SU-DHL-6 (cell line): ENCODE results near the gene DIAPH2.

Experiments used
- H2AFZ ChIP-seq: fragments of 200-600 bp; sonication (generic); 2 replicates; pipeline ENCODE4 v1.6.1; 2014; ENCODE audit warnings: low read depth, mild to moderate bottlenecking, moderate library complexity, mixed read lengths, antibody characterized with exemption, low read length; ENCODE audit not compliant: severe bottlenecking
- H3F3A ChIP-seq: fragments of 200-600 bp; shearing (Covaris generic); 2 replicates; pipeline ENCODE4 v1.6.0; 2016; ENCODE audit warnings: antibody characterized with exemption, mild to moderate bottlenecking; ENCODE audit not compliant: insufficient read depth
- H3K27ac ChIP-seq: fragments of 200-600 bp; sonication (generic); 2 replicates; pipeline ENCODE4 v1.5.1; 2016; ENCODE audit warnings: low read depth, mild to moderate bottlenecking, low read length, moderate library complexity, mixed read lengths
- H3K27me3 ChIP-seq: fragments of 200-600 bp; sonication (generic), shearing (Covaris generic); 2 replicates; pipeline ENCODE4 v1.6.0; 2014; ENCODE audit warnings: mild to moderate bottlenecking, low read length
- H3K36me3 ChIP-seq: fragments of 200-600 bp; sonication (generic); 2 replicates; pipeline ENCODE4 v1.6.1; 2014; ENCODE audit warnings: mild to moderate bottlenecking, low read length, mixed read lengths
- H3K4me2 ChIP-seq: fragments of 300-600, 200-600 bp; shearing (Covaris generic), sonication (generic); 2 replicates; pipeline ENCODE4 v1.6.0; 2014; ENCODE audit warnings: low read length, low read depth, mild to moderate bottlenecking; ENCODE audit not compliant: poor library complexity, severe bottlenecking
- H3K4me3 ChIP-seq: fragments of 200-600 bp; sonication (generic); 2 replicates; pipeline ENCODE4 v1.5.1; 2014; ENCODE audit warnings: antibody characterized with exemption, low read length, mild to moderate bottlenecking, mixed read lengths; ENCODE audit not compliant: insufficient read depth, poor library complexity, severe bottlenecking
- H3K79me2 ChIP-seq: fragments of 200-600 bp; sonication (generic); 2 replicates; pipeline ENCODE4 v1.6.1; 2014; ENCODE audit warnings: mild to moderate bottlenecking, low read length, moderate library complexity; ENCODE audit not compliant: insufficient read depth
- H3K9ac ChIP-seq: fragments of 200-600 bp; sonication (generic); 2 replicates; pipeline ENCODE4 v1.7.0; 2014; ENCODE audit warnings: mild to moderate bottlenecking, low read length
- H3K9me2 ChIP-seq: fragments of 200-600 bp; sonication (generic); replicated peaks from 2 replicates; pipeline ENCODE4 v1.6.1; 2014; ENCODE audit warnings: low read length; ENCODE audit not compliant: insufficient read depth
- H3K9me3 ChIP-seq: fragments of 200-600 bp; sonication (generic); 2 replicates; pipeline ENCODE4 v1.6.1; 2014; ENCODE audit warnings: low read length, mixed read lengths; ENCODE audit not compliant: insufficient read depth
- H4K20me1 ChIP-seq: fragments of 200-600 bp; sonication (generic); 2 replicates; pipeline ENCODE4 v1.6.1; 2014; ENCODE audit warnings: low read depth, mild to moderate bottlenecking, antibody characterized with exemption, low read length, moderate library complexity, mixed read lengths
- CTCF ChIP-seq: fragments of 200-600 bp; sonication (generic); IDR thresholded peaks from one replicate; pipeline ENCODE4 v1.5.1; 2017; ENCODE audit warnings: antibody characterized with exemption, mild to moderate bottlenecking, low read length, moderate library complexity; ENCODE audit not compliant: insufficient read depth, poor library complexity, severe bottlenecking
- EZH2phosphoT487 ChIP-seq: fragments of 200-600 bp; sonication (generic), shearing (Covaris generic); conservative IDR thresholded peaks from 2 replicates; pipeline ENCODE4 v1.6.1; 2018; ENCODE audit warnings: mild to moderate bottlenecking, antibody characterized with exemption, low read length, moderate library complexity, mixed read lengths

The DIAPH2 gene

DNA sequence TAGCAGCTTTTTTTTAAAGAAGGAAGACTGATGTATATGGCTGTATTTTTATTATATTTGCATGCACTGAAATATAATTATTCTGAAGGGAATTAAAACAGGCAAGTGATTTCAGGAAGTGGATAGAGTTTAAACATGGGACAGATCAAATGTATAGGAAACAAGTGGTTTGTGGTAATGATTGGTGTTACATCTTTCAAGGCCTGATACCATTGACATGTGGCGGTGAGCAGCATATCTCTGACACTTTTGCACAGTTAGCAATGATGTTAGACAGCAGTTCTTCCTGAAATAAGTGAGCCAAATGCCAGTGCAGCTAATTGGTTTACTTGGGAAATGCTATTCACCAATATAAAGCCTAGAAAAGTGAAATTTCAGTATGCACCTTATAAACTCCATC is 471.2 kb downstream of the DIAPH2 start:
- H3K4me2 ChIP-seq: no peak overlapping the region
- no peaks in the 10 kb centered on the region for H3K36me3 ChIP-seq
- no peaks in the 10 kb centered on the region for H3K9me2 ChIP-seq
- no peak overlapping the region for H3K9ac ChIP-seq
- no peaks in the 10 kb centered on the region for H3F3A ChIP-seq
- no peaks in the 10 kb centered on the region for H3K27me3 ChIP-seq
- no peak overlapping the region for H2AFZ ChIP-seq
- no peak overlapping the region for H3K27ac ChIP-seq
- no peaks in the 10 kb centered on the region for H3K79me2 ChIP-seq
- TF ChIP-seq CTCF: no peak
- TF ChIP-seq EZH2phosphoT487: no peak
- H3K9me3 ChIP-seq: no peaks in the 10 kb centered on the region
- no peaks in the 10 kb centered on the region for H4K20me1 ChIP-seq
- no peak overlapping the region for H3K4me3 ChIP-seq

DNA sequence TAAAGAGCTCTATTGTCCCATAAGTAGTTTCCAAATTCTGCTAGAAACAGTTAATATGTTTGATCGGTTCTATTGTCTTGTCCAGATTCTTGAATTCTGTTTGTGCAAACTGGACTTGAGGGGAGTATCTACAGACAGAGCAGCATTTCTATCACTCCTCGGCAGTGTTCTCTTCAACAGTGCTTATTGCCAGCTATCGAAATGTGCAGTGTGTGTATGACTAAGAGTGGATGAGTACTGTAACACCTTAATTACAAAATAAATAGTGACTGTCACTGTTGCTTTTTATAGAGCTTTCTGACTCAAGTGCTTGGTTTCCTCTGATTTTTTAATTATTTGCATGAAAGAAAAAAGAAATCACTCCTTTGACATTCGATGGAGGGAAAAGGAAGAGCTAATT is 473.6 kb downstream of the DIAPH2 start:
- H3K4me3 ChIP-seq: no peak overlapping the region
- no peaks in the 10 kb centered on the region for H3K9me2 ChIP-seq
- no peak overlapping the region for H2AFZ ChIP-seq
- H3K27ac ChIP-seq: no peak overlapping the region
- no peaks in the 10 kb centered on the region for H3K36me3 ChIP-seq
- no peaks in the 10 kb centered on the region for H3K27me3 ChIP-seq
- no peaks in the 10 kb centered on the region for H4K20me1 ChIP-seq
- no peak overlapping the region for H3K4me2 ChIP-seq
- H3K79me2 ChIP-seq: no peaks in the 10 kb centered on the region
- no peaks in the 10 kb centered on the region for H3F3A ChIP-seq
- no peak for TF ChIP-seq EZH2phosphoT487
- no peak for TF ChIP-seq CTCF
- H3K9me3 ChIP-seq: no peaks in the 10 kb centered on the region
- no peak overlapping the region for H3K9ac ChIP-seq

- Histone ChIP-seq H3K27ac (no peak overlapping the region), H3K4me2 (no peak overlapping the region), H3K4me3 (no peak overlapping the region), H4K20me1 (no peaks in the 10 kb centered on the region), H3F3A (no peaks in the 10 kb centered on the region), H3K27me3 (no peaks in the 10 kb centered on the region), H3K9ac (no peak overlapping the region), H3K9me2 (no peaks in the 10 kb centered on the region), H2AFZ (no peak overlapping the region), H3K36me3 (no peaks in the 10 kb centered on the region), H3K9me3 (no peaks in the 10 kb centered on the region), H3K79me2 (no peaks in the 10 kb centered on the region)
- TF ChIP-seq CTCF (no peak), EZH2phosphoT487 (no peak)
These were observed 475.5 kb downstream of the DIAPH2 start for GRCh38 chrX:97159916-97160800.
